Liver (tissue), 9 donors: ENCODE results near the gene LNX1. TPM values are rescaled to one million over a fixed set of nuclear protein-coding genes. Genes with fewer than 3 reads are reported as not detected.

Experiments used
- DNase-seq: peaks from one replicate; pipeline ENCODE4 v3.0.0-alpha.2; 2017; ENCODE audit warnings: low spot score
- H3K27ac ChIP-seq, 2 donors: one replicate each; pipeline ENCODE4 v1.7.0; 2013; ENCODE audit warnings: inconsistent platforms in 2 of 2, low read length in 2 of 2, control low read depth in 1 of 2, low read depth in 1 of 2, mild to moderate bottlenecking in 1 of 2
- H3K27me3 ChIP-seq, 4 donors: one replicate each; pipeline versions ENCODE4 v1.6.1 to v1.7.0; 2013; ENCODE audit warnings: low read length in 3 of 4, inconsistent platforms in 1 of 4, mild to moderate bottlenecking in 1 of 4, moderate library complexity in 1 of 4; ENCODE audit not compliant: control insufficient read depth in 4 of 4, insufficient read depth in 4 of 4
- H3K36me3 ChIP-seq, 4 donors: one replicate each; pipeline versions ENCODE4 v1.6.1 to v1.7.0; 2013; ENCODE audit warnings: low read length in 3 of 4, mild to moderate bottlenecking in 3 of 4, low read depth in 1 of 4, moderate library complexity in 1 of 4; ENCODE audit not compliant: control insufficient read depth in 4 of 4, insufficient read depth in 3 of 4
- H3K4me1 ChIP-seq, 4 donors: one replicate each; pipeline versions ENCODE4 v1.6.1 to v1.7.0; 2013; ENCODE audit warnings: low read length in 3 of 4, mild to moderate bottlenecking in 3 of 4, moderate library complexity in 1 of 4; ENCODE audit not compliant: control insufficient read depth in 4 of 4, insufficient read depth in 4 of 4
- H3K4me3 ChIP-seq, 3 donors: one replicate each; pipeline versions ENCODE4 v1.6.1 to v1.7.0; 2013; ENCODE audit warnings: low read length in 3 of 3, control low read depth in 1 of 3, low read depth in 1 of 3, mild to moderate bottlenecking in 1 of 3
- H3K9ac ChIP-seq, 2 donors: one replicate each; pipeline ENCODE4 v1.7.0; 2013; ENCODE audit warnings: low read length in 2 of 2, mild to moderate bottlenecking in 2 of 2, moderate library complexity in 2 of 2, control low read depth in 1 of 2, low read depth in 1 of 2
- H3K9me3 ChIP-seq, 4 donors: one replicate each; pipeline versions ENCODE4 v1.6.1 to v1.7.0; 2013; ENCODE audit warnings: low read length in 3 of 4; ENCODE audit not compliant: control insufficient read depth in 4 of 4
- FOXA1 ChIP-seq: IDR thresholded peaks from 2 replicates; pipeline ENCODE4 v1.6.1; 2016; ENCODE audit warnings: antibody characterized with exemption
- FOXA2 ChIP-seq: IDR thresholded peaks from 2 replicates; pipeline ENCODE4 v1.6.1; 2016; ENCODE audit warnings: antibody characterized with exemption
- GABPA ChIP-seq, 2 donors: IDR thresholded peaks in 1 of 2; conservative IDR thresholded peaks in 1 of 2; 2 replicates each; pipeline ENCODE4 v1.6.1; 2016; ENCODE audit warnings: antibody characterized with exemption in 2 of 2, mild to moderate bottlenecking in 1 of 2, moderate library complexity in 1 of 2
- HNF4A ChIP-seq, 2 donors: conservative IDR thresholded peaks; 2 replicates each; pipeline ENCODE4 v1.6.1; 2016; ENCODE audit warnings: antibody characterized with exemption in 2 of 2, mild to moderate bottlenecking in 2 of 2
- HNF4G ChIP-seq: IDR thresholded peaks from 2 replicates; pipeline ENCODE4 v1.6.1; 2016; ENCODE audit warnings: antibody characterized with exemption
- JUND ChIP-seq, 2 donors: IDR thresholded peaks; 2 replicates each; pipeline ENCODE4 v1.6.1; 2016; ENCODE audit warnings: antibody characterized with exemption in 2 of 2
- NR2F2 ChIP-seq: IDR thresholded peaks from 2 replicates; pipeline ENCODE4 v1.6.1; 2016; ENCODE audit warnings: antibody characterized with exemption
- RAD21 ChIP-seq, 2 donors: IDR thresholded peaks; 2 replicates each; pipeline ENCODE4 v1.6.1; 2016; ENCODE audit warnings: antibody characterized with exemption in 2 of 2, mild to moderate bottlenecking in 2 of 2
- RXRA ChIP-seq, 2 donors: IDR thresholded peaks; 2 replicates each; pipeline ENCODE4 v1.6.1; 2017 to 2018; ENCODE audit warnings: antibody characterized with exemption in 2 of 2, mild to moderate bottlenecking in 1 of 2
- SP1 ChIP-seq: IDR thresholded peaks from 2 replicates; pipeline ENCODE4 v1.6.1; 2018; ENCODE audit warnings: antibody characterized with exemption, mild to moderate bottlenecking
- TAF1 ChIP-seq: conservative IDR thresholded peaks from 2 replicates; pipeline ENCODE4 v1.6.1; 2016; ENCODE audit warnings: antibody characterized with exemption, mild to moderate bottlenecking
- YY1 ChIP-seq: IDR thresholded peaks from 2 replicates; pipeline ENCODE4 v1.6.1; 2016; ENCODE audit warnings: antibody characterized with exemption, mild to moderate bottlenecking
- WGBS: extraction: QIAGEN DNeasy Blood & Tissue Kit; methylation state at CpG from one replicate; pipeline ENCODE4 v1.1.7; 2013; 5-methylcytosine and 5-hydroxymethylcytosine counted together
- polyA plus RNA-seq, 2 donors: library from polyadenylated mRNA; stranded (reverse) in 1 of 2; unstranded in 1 of 2; fragments of 200-250 nt in 1 of 2; fragments of >200 nt in 1 of 2; fragmentation: Nextera tagmentation in 1 of 2; extraction: Ambion mirVana in 1 of 2; gene quantifications; one replicate each; pipeline versions ENCODE4 v1.2.1 to v1.2.3, GENCODE V29; 2013 to 2015
- total RNA-seq, 2 donors: library from RNA; depleted of rRNA; stranded (reverse); fragments of >200 nt; gene quantifications; one replicate each; pipeline ENCODE4 v1.2.3, GENCODE V29; 2014
- TF ChIP-seq, protein P1 (sequence below): IDR thresholded peaks from 2 replicates; pipeline ENCODE4 v1.6.1; 2016; ENCODE audit warnings: antibody characterized with exemption
- TF ChIP-seq, protein P2 (sequence below): fragments of 150-350 bp; IDR thresholded peaks from 2 replicates; pipeline ENCODE4 v1.5.1; 2017; ENCODE audit warnings: improper control_type of control experiment, low read depth, low read length; ENCODE audit not compliant: missing input control
- TF ChIP-seq, protein P3 (sequence below): IDR thresholded peaks from 2 replicates; pipeline ENCODE4 v1.6.1; 2016; ENCODE audit warnings: antibody characterized with exemption, mild to moderate bottlenecking
- TF ChIP-seq, protein P4 (sequence below): IDR thresholded peaks from 2 replicates; pipeline ENCODE4 v1.6.1; 2016; ENCODE audit warnings: antibody characterized with exemption
- donor health status: healthy.
- donor health status: healthy.
- donor health status: healthy.
- donor health status: healthy.
- donor health status: healthy.

LNX1 gene
- total and polyA plus RNA-seq, 4 donors = 1.5 to 3.4 (median 2.3) TPM

DNA sequence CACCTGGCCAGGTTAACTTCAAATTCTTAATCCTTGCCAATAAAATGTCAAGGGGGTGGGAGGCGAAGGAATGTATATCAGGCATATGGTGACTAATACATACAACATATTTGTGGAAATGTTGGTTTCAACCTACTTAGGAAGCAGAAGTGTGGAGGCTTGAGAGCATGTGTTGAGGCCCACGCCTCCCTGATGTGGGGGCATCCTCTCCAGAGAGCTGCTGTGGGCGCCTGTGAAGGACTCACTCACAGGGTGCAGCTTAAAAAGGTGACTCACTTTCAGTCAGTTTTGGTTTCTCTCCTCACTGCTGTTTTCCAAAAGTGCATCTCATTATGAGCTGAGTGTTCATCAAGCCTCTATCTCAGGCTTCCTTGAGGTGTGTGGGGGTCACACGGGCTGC is 27.5 kb downstream of the LNX1 start:
- Histone ChIP-seq H3K4me3 (no peak overlapping the region), H3K9ac (no peak overlapping the region), H3K36me3 (peaks cover 0 to under 1% (median 0%) of the 10 kb centered on the region in 4 donors), H3K27me3 (no peaks in the 10 kb centered on the region), H3K27ac (no peak overlapping the region), H3K4me1 (no peaks in the 10 kb centered on the region), H3K9me3 (no peaks in the 10 kb centered on the region)
- DNase-seq = no peak
- TF ChIP-seq GABPA (IDR thresholded peaks at IDR 0.05 in 1 of 2, conservative IDR thresholded peaks at IDR 0.05 in 1 of 2) (no peak), RAD21 (IDR thresholded peaks at IDR 0.05) (no peak), SP1 (no peak), HNF4G (no peak), HNF4A (conservative IDR thresholded peaks at IDR 0.05) (no peak)
- TF ChIP-seq, protein P1, sequence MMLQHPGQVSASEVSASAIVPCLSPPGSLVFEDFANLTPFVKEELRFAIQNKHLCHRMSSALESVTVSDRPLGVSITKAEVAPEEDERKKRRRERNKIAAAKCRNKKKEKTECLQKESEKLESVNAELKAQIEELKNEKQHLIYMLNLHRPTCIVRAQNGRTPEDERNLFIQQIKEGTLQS = no peak
- 92% methylated on average over 4 of the region's 4 CpGs for WGBS

DNA sequence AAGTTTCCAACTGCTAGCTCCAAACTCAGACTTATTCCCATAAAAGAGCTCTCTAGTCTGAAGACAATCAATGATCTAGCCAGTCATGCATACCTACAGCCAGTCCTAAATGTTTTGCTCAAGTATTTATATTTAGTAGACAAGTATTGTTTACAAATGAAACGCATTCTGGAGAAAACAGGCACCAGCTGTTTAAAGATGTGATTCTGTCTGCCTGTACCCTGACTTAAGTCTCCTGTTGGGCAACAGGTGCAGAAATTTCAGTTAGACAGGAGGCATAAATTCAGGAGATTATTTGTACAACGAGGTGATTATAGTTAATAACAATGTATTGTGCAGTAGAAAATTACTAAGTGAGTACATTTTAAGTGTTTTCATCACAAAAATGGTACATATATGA is 28.9 kb downstream of the LNX1 start:
- H3K9ac ChIP-seq = no peak overlapping the region
- 90% methylated on average over 2 of the region's 2 CpGs for WGBS
- H3K27me3 ChIP-seq = no peaks in the 10 kb centered on the region
- no peak overlapping the region for H3K27ac ChIP-seq
- TF ChIP-seq JUND (IDR thresholded peaks at IDR 0.05) (no peak), NR2F2 (no peak), RAD21 (IDR thresholded peaks at IDR 0.05) (no peak), SP1 (no peak)
- TF ChIP-seq, protein P2, sequence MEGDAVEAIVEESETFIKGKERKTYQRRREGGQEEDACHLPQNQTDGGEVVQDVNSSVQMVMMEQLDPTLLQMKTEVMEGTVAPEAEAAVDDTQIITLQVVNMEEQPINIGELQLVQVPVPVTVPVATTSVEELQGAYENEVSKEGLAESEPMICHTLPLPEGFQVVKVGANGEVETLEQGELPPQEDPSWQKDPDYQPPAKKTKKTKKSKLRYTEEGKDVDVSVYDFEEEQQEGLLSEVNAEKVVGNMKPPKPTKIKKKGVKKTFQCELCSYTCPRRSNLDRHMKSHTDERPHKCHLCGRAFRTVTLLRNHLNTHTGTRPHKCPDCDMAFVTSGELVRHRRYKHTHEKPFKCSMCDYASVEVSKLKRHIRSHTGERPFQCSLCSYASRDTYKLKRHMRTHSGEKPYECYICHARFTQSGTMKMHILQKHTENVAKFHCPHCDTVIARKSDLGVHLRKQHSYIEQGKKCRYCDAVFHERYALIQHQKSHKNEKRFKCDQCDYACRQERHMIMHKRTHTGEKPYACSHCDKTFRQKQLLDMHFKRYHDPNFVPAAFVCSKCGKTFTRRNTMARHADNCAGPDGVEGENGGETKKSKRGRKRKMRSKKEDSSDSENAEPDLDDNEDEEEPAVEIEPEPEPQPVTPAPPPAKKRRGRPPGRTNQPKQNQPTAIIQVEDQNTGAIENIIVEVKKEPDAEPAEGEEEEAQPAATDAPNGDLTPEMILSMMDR = no peak
- H3K9me3 ChIP-seq = no peaks in the 10 kb centered on the region
- peaks cover 0 to 3% (median 0%) of the 10 kb centered on the region in 4 donors for H3K36me3 ChIP-seq
- H3K4me1 ChIP-seq = no peaks in the 10 kb centered on the region
- H3K4me3 ChIP-seq = no peak overlapping the region
- no peak for DNase-seq

DNA sequence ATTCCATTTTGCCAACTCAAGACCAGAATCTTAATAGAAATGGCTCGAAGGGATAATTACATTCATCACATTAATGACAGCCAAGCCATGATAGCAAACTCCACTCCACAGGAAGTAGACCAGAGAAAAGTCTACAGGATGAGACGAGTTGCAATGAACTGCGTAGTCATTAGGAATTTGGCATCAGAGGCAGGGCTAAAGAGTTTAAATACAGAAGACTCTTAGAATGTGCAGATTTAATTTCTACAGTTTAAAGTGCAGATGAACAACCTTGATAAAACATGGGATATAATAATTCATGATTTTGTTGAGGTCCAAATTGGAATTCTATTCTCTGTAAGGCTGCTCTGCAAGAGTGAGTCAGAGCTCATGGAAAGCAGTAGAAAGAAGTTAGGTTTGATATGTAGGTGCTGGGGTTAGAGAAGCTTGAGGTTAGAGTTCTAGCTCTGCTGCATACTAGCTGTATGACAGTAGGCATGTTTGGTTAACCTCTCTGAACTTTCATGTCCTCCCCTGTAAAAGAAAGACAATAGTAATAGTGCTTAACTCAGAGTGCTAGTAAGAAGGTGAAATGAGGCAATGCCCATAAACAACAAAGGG is 32.2 kb downstream of the LNX1 start:
- Histone ChIP-seq H3K36me3 (peaks cover 0 to 3% (median 0%) of the 10 kb centered on the region in 4 donors), H3K4me1 (peaks cover 0 to 7% (median 4%) of the 10 kb centered on the region in 4 donors), H3K27ac (no peak overlapping the region), H3K9ac (no peak overlapping the region), H3K27me3 (no peaks in the 10 kb centered on the region), H3K9me3 (no peaks in the 10 kb centered on the region), H3K4me3 (no peak overlapping the region)
- DNase-seq = no peak
- no peak for TF ChIP-seq HNF4A (conservative IDR thresholded peaks at IDR 0.05)
- no peak for TF ChIP-seq JUND (IDR thresholded peaks at IDR 0.05)
- TF ChIP-seq, protein P3, sequence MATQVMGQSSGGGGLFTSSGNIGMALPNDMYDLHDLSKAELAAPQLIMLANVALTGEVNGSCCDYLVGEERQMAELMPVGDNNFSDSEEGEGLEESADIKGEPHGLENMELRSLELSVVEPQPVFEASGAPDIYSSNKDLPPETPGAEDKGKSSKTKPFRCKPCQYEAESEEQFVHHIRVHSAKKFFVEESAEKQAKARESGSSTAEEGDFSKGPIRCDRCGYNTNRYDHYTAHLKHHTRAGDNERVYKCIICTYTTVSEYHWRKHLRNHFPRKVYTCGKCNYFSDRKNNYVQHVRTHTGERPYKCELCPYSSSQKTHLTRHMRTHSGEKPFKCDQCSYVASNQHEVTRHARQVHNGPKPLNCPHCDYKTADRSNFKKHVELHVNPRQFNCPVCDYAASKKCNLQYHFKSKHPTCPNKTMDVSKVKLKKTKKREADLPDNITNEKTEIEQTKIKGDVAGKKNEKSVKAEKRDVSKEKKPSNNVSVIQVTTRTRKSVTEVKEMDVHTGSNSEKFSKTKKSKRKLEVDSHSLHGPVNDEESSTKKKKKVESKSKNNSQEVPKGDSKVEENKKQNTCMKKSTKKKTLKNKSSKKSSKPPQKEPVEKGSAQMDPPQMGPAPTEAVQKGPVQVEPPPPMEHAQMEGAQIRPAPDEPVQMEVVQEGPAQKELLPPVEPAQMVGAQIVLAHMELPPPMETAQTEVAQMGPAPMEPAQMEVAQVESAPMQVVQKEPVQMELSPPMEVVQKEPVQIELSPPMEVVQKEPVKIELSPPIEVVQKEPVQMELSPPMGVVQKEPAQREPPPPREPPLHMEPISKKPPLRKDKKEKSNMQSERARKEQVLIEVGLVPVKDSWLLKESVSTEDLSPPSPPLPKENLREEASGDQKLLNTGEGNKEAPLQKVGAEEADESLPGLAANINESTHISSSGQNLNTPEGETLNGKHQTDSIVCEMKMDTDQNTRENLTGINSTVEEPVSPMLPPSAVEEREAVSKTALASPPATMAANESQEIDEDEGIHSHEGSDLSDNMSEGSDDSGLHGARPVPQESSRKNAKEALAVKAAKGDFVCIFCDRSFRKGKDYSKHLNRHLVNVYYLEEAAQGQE = no peak
- TF ChIP-seq HNF4G = no peak
- TF ChIP-seq TAF1 = no peak
- no peak for TF ChIP-seq GABPA (IDR thresholded peaks at IDR 0.05 in 1 of 2, conservative IDR thresholded peaks at IDR 0.05 in 1 of 2)
- no peak for TF ChIP-seq YY1
- TF ChIP-seq RAD21 (IDR thresholded peaks at IDR 0.05) = no peak
- no peak for TF ChIP-seq FOXA1
- TF ChIP-seq SP1 = no peak
- TF ChIP-seq, protein P1 = no peak
- TF ChIP-seq RXRA (IDR thresholded peaks at IDR 0.05) = no peak
- TF ChIP-seq, protein P2 = no peak
- TF ChIP-seq, protein P4, sequence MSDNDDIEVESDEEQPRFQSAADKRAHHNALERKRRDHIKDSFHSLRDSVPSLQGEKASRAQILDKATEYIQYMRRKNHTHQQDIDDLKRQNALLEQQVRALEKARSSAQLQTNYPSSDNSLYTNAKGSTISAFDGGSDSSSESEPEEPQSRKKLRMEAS = no peak
- TF ChIP-seq NR2F2 = no peak
- TF ChIP-seq FOXA2 = no peak
- WGBS = 80% methylated on average over 3 of the region's 3 CpGs
